C4-2B (cell line): ENCODE results near the gene IRF2BP2.

Experiments used
- H3K27ac ChIP-seq: fragments of 450-650 bp; 2 replicates; pipeline ENCODE4 v1.5.1; 2017
- CTCF ChIP-seq: fragments of 450-650 bp; conservative IDR thresholded peaks from 2 replicates; pipeline ENCODE4 v1.5.1; 2017; ENCODE audit warnings: mild to moderate bottlenecking
- ZFX ChIP-seq: fragments of 450-650 bp; IDR thresholded peaks from 2 replicates; pipeline ENCODE4 v1.6.1; 2017

The IRF2BP2 gene

GRCh38 chr1:234607109-234608024, 2.6 kb downstream of the IRF2BP2 start:
- TF ChIP-seq CTCF (peak; percentile 17; the same call in 1 of the 2 replicates), ZFX (no peak)
- H3K27ac ChIP-seq: peak overlapping the region; percentile 98

- TF ChIP-seq ZFX (no peak), CTCF (no peak)
- peak overlapping the region; percentile 98 for H3K27ac ChIP-seq
These were observed 3.2 kb downstream of the IRF2BP2 start for GRCh38 chr1:234606784-234607108.

GRCh38 chr1:234605983-234606783, 3.8 kb downstream of the IRF2BP2 start:
- TF ChIP-seq ZFX: no peak
- TF ChIP-seq CTCF: peak; percentile 19
- peak overlapping the region; percentile 98; the same call in 1 of the 2 replicates for H3K27ac ChIP-seq

- H3K27ac ChIP-seq: peak overlapping the region; percentile 98; the same call in 1 of the 2 replicates
- TF ChIP-seq ZFX: no peak
These were observed 4.5 kb downstream of the IRF2BP2 start for GRCh38 chr1:234605399-234605982.

GRCh38 chr1:234604495-234605398, 5.2 kb downstream of the IRF2BP2 start:
- TF ChIP-seq CTCF: no peak
- TF ChIP-seq ZFX: no peak
- peak overlapping the region; percentile 46; the same call in 1 of the 2 replicates for H3K27ac ChIP-seq

- H3K27ac ChIP-seq: no peak overlapping the region
- TF ChIP-seq ZFX (no peak), CTCF (no peak)
These were observed 6.5 kb downstream of the IRF2BP2 start for GRCh38 chr1:234603221-234604204.
